Measurements from ENCODE around the gene RPUSD1.
A peak's percentile ranks its signal among the peaks of the same experiment; 100 is the strongest.

RPUSD1 gene

GRCh38 chr16:799111-799947 is 11.1 kb upstream of the RPUSD1 start:
- DNase-seq (ENCODE audit: low spot score), result no peak

DNA sequence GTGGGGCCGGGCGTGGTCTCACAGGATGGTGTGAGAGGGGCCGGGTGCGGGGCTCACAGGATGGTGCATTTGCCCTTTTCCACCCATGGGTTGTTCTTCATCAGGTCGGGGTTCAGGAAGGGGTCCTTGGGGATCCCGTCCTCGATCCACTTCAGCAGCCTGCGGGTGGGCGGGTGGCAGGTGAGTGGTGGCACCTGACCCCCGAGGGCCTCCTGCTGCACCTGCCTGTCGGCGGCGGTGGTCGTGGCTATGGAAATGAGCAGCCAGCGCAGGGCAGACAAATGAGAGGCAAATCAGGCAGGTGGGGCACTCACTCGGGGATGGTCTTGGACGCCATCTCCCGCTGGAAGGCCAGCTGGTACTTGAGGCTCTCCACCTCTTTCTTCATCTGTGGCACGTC is 10.5 kb upstream of the RPUSD1 start:
- DNase-seq (ENCODE audit: low spot score), result no peak

DNA sequence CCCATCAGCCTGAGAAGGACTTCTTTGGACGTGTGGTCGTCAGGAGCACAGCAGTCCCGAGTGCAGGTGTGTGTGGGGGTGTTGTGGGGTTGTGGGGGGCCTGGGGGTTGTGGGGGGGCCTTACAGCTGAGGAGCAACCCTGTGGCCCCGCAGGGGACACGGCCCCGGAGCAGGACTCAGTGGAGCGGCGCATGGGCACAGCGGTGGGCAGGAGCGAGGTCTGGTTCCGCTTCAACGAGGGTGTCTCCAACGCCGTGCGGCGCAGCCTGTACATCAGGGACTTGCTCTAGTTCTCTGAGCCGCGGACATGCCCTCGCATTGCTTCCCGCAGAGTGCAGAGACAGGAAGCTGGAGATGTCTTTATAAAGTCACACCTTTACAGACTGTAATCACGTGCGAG is 9.5 kb upstream of the RPUSD1 start:
- no peak for DNase-seq (ENCODE audit: low spot score)

DNA sequence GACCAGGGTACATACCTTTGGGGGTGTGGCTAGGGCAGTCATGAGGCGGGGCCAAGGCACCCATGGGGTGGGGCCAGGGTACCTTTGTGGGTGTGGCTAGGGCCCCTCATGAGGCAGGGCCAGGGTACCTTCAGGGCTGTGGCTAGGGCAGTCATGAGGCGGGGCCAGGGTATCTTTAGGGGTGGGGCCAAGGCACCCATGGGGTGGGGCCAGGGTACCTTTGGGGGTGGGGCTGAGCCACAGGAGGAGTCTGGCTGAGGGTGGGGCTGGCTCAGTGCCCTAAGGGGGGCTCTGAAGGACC is 8.9 kb upstream of the RPUSD1 start:
- peak; percentile 39 for DNase-seq (ENCODE audit: low spot score)

- DNase-seq (ENCODE audit: low spot score), result no peak
Measured at GRCh38 chr16:796296-797119, 8.3 kb upstream of the RPUSD1 start.

DNA sequence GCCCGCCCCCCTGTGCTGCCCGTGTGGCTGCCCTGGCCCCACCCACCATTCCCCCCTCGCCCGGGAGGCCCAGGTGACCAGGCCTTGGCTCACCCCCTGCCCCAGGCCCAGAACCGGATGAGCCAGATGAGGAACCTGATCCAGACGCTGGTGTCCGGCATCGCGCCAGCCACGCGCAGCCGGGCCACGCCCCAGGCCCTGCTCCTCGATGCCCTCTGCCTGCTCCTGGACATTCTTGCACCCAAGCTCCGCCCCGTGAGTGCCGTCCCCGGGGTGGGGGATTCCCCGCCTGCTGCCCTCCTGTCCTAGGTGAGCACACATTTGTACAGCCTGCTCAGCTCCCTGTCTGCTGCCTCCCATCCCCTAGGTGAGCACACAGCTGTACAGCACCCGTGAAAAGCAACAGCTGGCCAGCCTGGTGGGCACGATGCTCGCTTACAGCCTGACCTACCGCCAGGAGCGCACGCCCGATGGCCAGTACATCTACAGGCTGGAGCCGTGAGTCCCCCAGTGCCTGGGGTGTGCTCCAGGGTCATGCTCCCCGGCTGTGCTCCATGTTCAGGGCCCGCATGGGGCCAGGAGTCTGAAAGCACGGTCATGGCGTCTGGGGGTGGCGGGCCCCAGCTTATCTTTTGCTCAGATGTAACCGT is 7.5 kb upstream of the RPUSD1 start:
- DNase-seq (ENCODE audit: low spot score), result peak; percentile 55

- no peak for DNase-seq (ENCODE audit: low spot score)
Measured at GRCh38 chr16:794853-795466, 6.8 kb upstream of the RPUSD1 start.

GRCh38 chr16:794091-794822 is 6.1 kb upstream of the RPUSD1 start:
- DNase-seq (ENCODE audit: low spot score), result no peak

DNA sequence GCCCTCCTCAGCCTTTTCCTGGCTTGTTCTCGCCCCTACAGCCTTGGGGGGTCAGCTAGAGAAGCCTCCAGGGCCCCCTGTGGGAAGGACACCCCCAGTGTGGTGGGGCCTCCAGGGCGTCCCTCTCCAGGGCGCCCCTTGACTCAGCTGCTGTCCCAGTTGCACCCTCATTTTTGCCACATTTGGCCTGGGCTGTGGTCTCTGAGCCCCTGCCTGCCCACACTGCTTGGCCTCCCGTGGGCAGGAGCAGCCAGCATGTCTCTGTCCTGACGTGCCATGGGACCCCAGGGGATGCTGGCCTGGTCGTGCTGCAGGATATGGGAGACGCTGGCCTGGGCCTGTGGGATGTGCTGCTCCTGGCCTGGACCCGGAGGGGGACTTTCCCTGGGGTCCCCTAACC is 5.2 kb upstream of the RPUSD1 start:
- DNase-seq (ENCODE audit: low spot score), result no peak

DNA sequence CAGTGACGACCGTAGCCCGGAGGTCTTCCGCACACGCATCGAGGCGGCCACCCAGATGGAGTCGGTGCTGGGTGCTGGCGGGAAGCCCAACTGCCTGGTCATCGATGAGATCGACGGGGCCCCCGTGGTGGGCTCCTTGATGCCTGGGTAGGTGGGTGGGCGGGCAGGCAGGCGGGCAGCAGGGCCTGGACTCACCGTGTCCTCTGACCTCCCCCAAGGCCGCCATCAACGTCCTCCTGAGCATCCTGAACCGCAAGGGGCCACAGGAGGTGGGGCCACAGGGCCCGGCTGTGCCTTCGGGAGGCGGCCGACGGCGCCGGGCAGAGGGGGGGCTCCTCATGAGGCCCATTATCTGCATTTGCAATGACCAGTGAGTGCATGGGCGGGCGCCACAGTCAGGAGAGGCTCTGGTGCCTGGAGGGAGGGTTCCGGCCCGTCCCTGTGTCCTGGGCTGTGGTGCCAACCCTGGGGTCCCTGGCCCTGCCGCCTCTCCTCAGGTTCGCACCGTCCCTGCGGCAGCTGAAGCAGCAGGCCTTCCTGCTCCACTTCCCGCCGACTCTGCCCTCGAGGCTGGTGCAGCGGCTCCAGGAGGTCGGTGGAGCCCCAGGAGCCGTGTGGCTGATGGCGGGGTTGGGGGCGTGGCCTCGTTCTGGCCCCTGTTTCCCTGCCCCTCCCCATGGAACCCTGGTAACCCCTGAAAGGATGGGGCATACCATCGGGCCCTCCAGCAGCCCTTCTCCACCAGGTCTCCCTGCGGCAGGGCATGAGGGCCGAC is 4.2 kb upstream of the RPUSD1 start:
- no peak for DNase-seq (ENCODE audit: low spot score)

DNA sequence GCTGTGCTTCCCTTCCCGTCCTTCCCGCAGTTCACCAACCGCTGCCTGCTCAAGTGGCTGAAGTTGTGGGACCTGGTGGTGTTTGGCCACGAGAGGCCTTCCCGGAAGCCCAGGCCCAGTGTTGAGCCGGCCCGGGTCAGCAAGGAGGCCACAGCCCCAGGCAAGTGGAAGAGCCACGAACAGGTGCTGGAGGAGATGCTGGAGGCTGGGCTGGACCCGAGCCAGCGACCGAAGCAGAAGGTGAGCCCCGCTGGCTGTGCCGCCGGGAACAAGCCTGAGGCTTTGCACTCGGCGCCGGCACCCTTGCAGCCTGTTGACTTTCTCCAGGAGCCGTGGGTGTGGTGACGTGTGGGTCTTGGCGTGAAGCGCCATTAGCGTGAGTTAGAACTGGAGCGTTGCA is 3.0 kb upstream of the RPUSD1 start:
- DNase-seq (ENCODE audit: low spot score), result no peak

DNA sequence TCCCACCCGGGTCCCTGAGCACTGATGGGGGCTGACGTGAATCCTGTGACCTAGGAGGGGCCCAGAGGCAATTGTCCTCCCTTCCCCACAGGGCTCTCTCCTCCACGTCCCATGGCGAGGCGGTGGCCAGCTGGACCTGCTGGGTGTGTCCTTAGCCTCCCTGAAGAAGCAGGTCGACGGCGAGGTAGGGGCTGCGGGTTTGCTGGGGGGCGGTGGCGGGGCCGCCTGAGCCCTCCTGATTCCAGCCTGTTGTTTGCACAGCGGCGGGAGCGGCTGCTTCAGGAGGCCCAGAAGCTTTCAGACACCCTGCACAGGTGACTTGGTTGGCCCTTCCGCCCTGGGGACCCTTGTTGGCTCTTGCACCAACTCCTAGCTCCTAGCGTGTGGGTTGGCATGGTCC is 1.9 kb upstream of the RPUSD1 start:
- DNase-seq (ENCODE audit: low spot score), result no peak

DNA sequence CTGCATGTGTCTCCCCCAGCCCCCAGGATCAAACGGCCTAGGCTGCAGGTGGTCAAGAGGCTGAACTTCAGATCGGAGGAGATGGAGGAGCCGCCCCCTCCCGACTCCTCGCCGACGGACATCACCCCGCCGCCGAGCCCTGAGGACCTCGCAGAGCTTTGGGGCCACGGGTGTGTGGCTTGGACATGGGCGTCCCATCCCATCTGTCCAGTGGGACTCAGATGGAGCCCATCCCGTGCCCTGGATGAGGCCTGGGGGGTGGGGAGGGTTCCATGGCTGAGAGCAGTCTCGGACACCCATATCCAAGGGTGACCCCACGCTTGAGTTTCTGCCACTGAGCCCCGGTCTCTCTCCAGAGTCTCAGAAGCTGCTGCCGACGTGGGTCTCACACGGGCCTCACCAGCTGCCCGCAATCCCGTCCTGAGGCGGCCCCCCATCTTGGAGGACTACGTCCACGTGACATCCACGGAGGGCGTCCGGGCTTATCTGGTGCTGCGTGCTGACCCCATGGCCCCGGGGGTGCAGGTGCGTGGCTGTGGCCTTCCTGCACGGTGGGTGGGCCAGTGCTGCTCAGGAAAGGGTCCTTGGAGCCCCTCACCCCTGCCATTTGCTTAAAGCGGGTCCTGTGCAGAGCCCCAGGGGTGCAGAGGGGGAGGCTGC is 1.1 kb upstream of the RPUSD1 start:
- no peak for DNase-seq (ENCODE audit: low spot score)

DNA sequence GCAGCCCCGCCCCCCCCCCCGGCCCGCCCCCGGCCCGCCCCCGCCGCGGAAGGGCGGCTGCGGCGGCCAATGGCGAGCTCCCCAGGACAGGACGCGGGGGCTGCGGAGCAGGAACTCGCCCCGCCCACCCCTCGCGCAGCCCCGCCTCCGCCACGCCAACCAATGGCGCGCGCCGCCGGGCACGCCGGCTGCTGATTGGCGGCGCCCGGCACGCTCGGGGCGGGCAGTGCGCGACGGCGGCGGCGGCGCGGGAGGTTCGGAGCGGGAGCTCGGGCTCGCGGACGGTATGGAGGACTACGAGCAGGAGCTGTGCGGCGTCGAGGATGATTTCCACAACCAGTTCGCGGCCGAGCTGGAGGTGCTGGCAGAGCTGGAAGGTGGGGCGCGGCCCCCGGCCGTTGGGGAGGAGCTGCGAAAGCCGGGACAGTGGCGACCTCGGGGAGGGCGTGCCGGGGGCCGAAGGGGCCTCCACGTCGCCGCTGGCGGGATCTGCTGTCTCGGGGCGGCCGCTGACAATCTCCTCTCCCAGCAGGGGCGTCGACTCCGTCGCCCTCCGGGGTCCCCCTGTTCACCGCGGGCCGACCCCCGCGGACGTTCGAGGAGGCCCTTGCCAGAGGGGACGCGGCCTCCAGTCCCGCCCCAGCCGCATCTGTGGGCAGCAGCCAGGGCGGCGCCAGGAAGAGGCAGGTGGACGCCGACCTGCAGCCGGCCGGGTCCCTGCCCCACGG is 382 bp upstream of the RPUSD1 start, which contains the start of gene CHTF18:
TSS of gene CHTF18 (plus strand) at position 222 of the 728 bp plus-strand sequence. CDS start at position 287, 65 bp downstream.
- peak; percentile 86 for DNase-seq (ENCODE audit: low spot score)

GRCh38 chr16:787321-787966 is 737 bp downstream of the RPUSD1 start:
- no peak for DNase-seq (ENCODE audit: low spot score)

GRCh38 chr16:785563-786535 is 2.3 kb downstream of the RPUSD1 start:
- peak; percentile 44 for DNase-seq (ENCODE audit: low spot score)

DNA sequence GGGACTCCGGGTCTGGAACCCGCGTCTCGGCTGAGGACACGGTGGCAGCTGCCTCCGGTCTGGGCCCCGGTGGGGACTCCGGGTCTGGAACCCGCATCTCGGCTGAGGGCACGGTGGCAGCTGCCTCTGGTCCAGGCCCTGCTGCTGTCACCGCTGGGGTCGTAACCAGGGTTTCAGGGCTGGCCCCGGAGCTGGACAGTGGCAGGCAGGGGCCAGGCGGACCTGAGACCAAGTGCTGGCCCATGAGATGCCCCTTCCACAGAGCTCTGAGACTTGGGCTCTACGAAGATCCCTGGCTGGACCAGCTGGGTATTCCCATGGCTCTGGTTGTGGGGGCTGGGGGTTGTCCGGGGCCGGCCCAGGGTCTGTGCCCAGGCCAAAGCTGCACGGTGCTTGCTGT is 3.8 kb downstream of the RPUSD1 start:
- DNase-seq (ENCODE audit: low spot score), result no peak
